Neutrophil (primary cell): Measurements from ENCODE around the gene TRA2A.

Experiments
- H3K27ac ChIP-seq: fragments of 200-600 bp; sonication (generic); 2 replicates; pipeline ENCODE4 v1.5.1; 2016; ENCODE audit warnings: mild to moderate bottlenecking, moderate library complexity
- H3K27me3 ChIP-seq: fragments of 200-600 bp; sonication (generic); 2 replicates; pipeline ENCODE4 v1.6.0; 2016; ENCODE audit warnings: mild to moderate bottlenecking
- H3K36me3 ChIP-seq: fragments of 200-600 bp; sonication (generic); 2 replicates; pipeline ENCODE4 v1.5.1; 2017
- H3K4me1 ChIP-seq, 2 experiments: fragments of 200-600 bp in 1 of 2; sonication (generic) in 1 of 2; 1 replicate in 1 of 2; 2 replicates in 1 of 2; pipeline versions ENCODE4 v1.5.1 to v1.6.1; 2013 to 2016; ENCODE audit warnings: low read depth in 1 of 2, low read length in 1 of 2, mild to moderate bottlenecking in 1 of 2, moderate library complexity in 1 of 2; ENCODE audit not compliant: control insufficient read depth in 1 of 2, insufficient read depth in 1 of 2
- H3K4me3 ChIP-seq, 2 experiments: fragments of 200-600 bp in 1 of 2; sonication (generic) in 1 of 2; 1 replicate in 1 of 2; 2 replicates in 1 of 2; pipeline ENCODE4 v1.5.1; 2013 to 2016; ENCODE audit warnings: low read depth in 1 of 2, low read length in 1 of 2, mild to moderate bottlenecking in 1 of 2, moderate library complexity in 1 of 2
- H3K9me3 ChIP-seq: fragments of 200-600 bp; sonication (generic); 2 replicates; pipeline ENCODE4 v1.5.1; 2016
- CTCF ChIP-seq: fragments of 200-600 bp; sonication (generic); IDR thresholded peaks from 2 replicates; pipeline ENCODE4 v1.5.1; 2016; ENCODE audit warnings: antibody characterized with exemption

The TRA2A gene

GRCh38 chr7:23477962-23478866 is 53.6 kb downstream of the TRA2A start:
- Histone ChIP-seq H3K36me3 (no peaks in the 10 kb centered on the region), H3K27me3 (peaks cover 100% of the 10 kb centered on the region), H3K4me1 (peaks cover 17 to 20% of the 10 kb centered on the region in 2 experiments), H3K4me3 (no peak overlapping the region), H3K27ac (no peak overlapping the region), H3K9me3 (no peaks in the 10 kb centered on the region)
- no peak for TF ChIP-seq CTCF

- TF ChIP-seq CTCF, result no peak
- Histone ChIP-seq H3K4me1 (peaks cover 20 to 28% of the 10 kb centered on the region in 2 experiments), H3K9me3 (no peaks in the 10 kb centered on the region), H3K4me3 (no peak overlapping the region), H3K36me3 (no peaks in the 10 kb centered on the region), H3K27ac (no peak overlapping the region), H3K27me3 (peaks cover 100% of the 10 kb centered on the region)
Observed at GRCh38 chr7:23477157-23477499, 54.7 kb downstream of the TRA2A start.

GRCh38 chr7:23476286-23477156 is 55.3 kb downstream of the TRA2A start:
- Histone ChIP-seq H3K4me1 (peaks cover 21 to 34% of the 10 kb centered on the region in 2 experiments), H3K4me3 (no peak overlapping the region), H3K9me3 (no peaks in the 10 kb centered on the region), H3K36me3 (no peaks in the 10 kb centered on the region), H3K27me3 (peaks cover 100% of the 10 kb centered on the region), H3K27ac (no peak overlapping the region)
- no peak for TF ChIP-seq CTCF

- Histone ChIP-seq H3K27me3 (peaks cover 100% of the 10 kb centered on the region), H3K36me3 (no peaks in the 10 kb centered on the region), H3K4me1 (peaks cover 31 to 36% of the 10 kb centered on the region in 2 experiments), H3K4me3 (no peak overlapping the region), H3K27ac (no peak overlapping the region), H3K9me3 (no peaks in the 10 kb centered on the region)
- TF ChIP-seq CTCF, result no peak
Observed at GRCh38 chr7:23475576-23475839, 56.3 kb downstream of the TRA2A start.

GRCh38 chr7:23474829-23475575 is 56.8 kb downstream of the TRA2A start:
- no peak overlapping the region for H3K27ac ChIP-seq
- H3K4me3 ChIP-seq, result peak overlapping the region; percentile 77 to 93
- H3K27me3 ChIP-seq, result peaks cover 100% of the 10 kb centered on the region

More at GRCh38 chr7:23474829-23475575, 56.8 kb downstream of the TRA2A start:
- Histone ChIP-seq H3K36me3 (no peaks in the 10 kb centered on the region), H3K9me3 (no peaks in the 10 kb centered on the region), H3K4me1 (peaks cover 36 to 39% of the 10 kb centered on the region in 2 experiments)
- TF ChIP-seq CTCF, result no peak
